Kidney epithelial cell (primary cell): ENCODE measurements around the gene NR5A1. TPM values are rescaled to one million over a fixed set of nuclear protein-coding genes. Genes with fewer than 3 reads are reported as not detected.

ENCODE experiments used
- DNase-seq: peaks from one replicate; pipeline ENCODE4 v3.0.0-alpha.2; 2010; ENCODE audit warnings: low read depth
- H3K27me3 ChIP-seq: 2 replicates; pipeline ENCODE4 v1.6.0; 2011; ENCODE audit warnings: low read length; ENCODE audit not compliant: control insufficient read depth, insufficient read depth
- H3K36me3 ChIP-seq: 2 replicates; pipeline ENCODE4 v1.5.1; 2011; ENCODE audit warnings: low read length; ENCODE audit not compliant: control insufficient read depth, insufficient read depth
- H3K4me3 ChIP-seq: 2 replicates; pipeline ENCODE4 v1.5.1; 2011; ENCODE audit warnings: low read depth, mild to moderate bottlenecking, control low read depth, low read length
- total RNA-seq: library from RNA; depleted of rRNA; stranded (reverse); fragments of >200 nt; gene quantifications from 2 replicates; pipeline ENCODE4 v1.2.3, GENCODE V29; 2015
- TF ChIP-seq, protein P1 (sequence below): IDR thresholded peaks from 2 replicates; pipeline ENCODE4 v1.5.1; 2011; ENCODE audit warnings: mild to moderate bottlenecking, moderate library complexity, low read length, control low read depth, inconsistent platforms; ENCODE audit not compliant: insufficient read depth, poor library complexity, severe bottlenecking

NR5A1 gene
- total RNA-seq, 1 donor from 2014 or later: not detected

DNA sequence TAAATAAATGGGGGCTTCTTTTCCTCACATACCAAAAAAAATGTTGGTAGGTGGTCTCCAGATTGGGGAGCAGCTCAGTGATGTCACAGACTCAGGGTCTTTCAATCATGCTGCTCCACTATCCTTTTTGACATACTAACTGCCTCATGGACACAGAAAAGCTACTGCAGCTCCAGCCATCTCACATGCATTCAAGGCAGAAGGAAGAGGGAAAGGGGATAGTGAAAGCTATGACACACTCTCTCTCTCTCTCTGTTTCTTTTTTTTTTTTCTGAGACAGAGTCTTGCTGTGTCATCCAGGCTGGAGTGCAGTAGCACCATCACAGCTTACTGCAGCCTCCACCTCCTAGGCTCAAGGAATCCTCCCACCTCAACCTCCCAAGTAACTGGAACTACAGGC is 64.8 kb downstream of the NR5A1 start:
- no peaks in the 10 kb centered on the region for H3K36me3 ChIP-seq
- no peak for DNase-seq
- peaks cover 6% of the 10 kb centered on the region for H3K27me3 ChIP-seq
- TF ChIP-seq, protein P1, sequence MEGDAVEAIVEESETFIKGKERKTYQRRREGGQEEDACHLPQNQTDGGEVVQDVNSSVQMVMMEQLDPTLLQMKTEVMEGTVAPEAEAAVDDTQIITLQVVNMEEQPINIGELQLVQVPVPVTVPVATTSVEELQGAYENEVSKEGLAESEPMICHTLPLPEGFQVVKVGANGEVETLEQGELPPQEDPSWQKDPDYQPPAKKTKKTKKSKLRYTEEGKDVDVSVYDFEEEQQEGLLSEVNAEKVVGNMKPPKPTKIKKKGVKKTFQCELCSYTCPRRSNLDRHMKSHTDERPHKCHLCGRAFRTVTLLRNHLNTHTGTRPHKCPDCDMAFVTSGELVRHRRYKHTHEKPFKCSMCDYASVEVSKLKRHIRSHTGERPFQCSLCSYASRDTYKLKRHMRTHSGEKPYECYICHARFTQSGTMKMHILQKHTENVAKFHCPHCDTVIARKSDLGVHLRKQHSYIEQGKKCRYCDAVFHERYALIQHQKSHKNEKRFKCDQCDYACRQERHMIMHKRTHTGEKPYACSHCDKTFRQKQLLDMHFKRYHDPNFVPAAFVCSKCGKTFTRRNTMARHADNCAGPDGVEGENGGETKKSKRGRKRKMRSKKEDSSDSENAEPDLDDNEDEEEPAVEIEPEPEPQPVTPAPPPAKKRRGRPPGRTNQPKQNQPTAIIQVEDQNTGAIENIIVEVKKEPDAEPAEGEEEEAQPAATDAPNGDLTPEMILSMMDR: no peak
- no peak overlapping the region for H3K4me3 ChIP-seq

DNA sequence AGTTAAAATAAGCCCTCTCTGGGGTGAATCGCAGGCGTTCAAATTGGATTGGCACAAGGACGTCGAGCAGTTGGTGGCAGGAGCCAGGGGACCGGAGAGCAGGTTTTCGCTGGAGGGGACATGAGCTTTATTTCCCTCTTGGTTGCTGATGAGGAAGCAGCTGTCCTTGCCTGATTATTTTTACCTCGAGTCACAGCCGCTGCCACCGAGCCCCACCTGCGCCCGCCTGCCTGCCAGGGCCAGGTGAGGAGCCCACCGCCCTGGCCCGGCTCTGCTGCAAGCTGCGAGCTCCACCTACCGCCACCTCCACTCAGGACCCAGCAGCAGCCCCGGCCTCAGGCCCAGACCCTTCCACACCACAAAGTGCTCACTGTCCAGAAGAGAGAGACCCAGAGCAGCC is 65.9 kb downstream of the NR5A1 start:
- TF ChIP-seq, protein P1: no peak
- DNase-seq: no peak
- peaks cover 6% of the 10 kb centered on the region for H3K27me3 ChIP-seq
- no peak overlapping the region for H3K4me3 ChIP-seq
- no peaks in the 10 kb centered on the region for H3K36me3 ChIP-seq

DNA sequence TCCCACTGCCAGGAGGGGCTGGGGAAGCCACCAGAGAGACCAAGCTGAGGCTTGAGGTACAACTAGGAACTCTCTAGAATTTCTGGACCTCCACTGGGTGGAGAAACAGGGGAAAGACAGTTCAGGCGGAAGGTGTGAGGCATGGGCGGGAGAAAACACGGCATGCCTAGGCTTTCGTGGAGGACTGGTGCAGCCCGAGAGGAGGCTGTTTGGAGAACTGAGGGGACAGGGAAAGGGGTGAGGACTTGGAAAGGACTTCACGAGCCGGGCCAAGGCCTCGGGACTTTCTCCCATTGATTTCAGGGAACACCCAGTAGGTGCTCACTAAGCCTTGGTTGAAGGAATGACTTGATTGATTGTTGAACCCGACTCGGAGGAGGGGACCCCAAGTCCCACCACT is 66.4 kb downstream of the NR5A1 start:
- Histone ChIP-seq H3K36me3 (no peaks in the 10 kb centered on the region), H3K27me3 (peaks cover 6% of the 10 kb centered on the region), H3K4me3 (no peak overlapping the region)
- DNase-seq: no peak
- TF ChIP-seq, protein P1: no peak

DNA sequence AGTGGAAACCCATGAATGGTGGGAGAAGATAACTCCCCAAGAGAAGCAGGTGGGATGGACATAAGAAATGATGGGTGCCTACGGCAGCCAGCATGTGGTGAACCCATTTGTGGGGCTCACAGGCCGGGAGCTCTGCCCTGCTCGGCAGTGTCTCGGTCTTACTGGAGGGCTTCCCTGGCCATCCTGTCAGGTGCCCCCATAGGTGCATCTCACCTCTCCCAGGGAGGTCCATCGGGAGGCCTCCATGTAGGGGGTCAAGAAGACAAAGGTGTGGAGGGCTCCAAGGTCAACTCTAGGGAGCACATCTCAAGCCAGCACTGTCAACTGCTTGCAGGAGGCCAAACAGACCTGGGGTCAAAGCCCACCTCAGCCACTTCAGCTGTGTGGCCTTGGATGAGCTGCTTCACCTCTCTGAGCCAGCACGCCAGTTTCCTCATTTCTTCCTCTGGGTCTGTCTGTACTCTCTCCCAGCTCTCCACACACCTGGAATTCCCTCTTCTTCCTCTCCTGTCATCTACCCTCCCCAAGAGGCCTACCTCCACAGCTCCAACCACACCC is 67.4 kb downstream of the NR5A1 start:
- H3K27me3 ChIP-seq: peaks cover 6% of the 10 kb centered on the region
- no peak overlapping the region for H3K4me3 ChIP-seq
- DNase-seq: no peak
- H3K36me3 ChIP-seq: no peaks in the 10 kb centered on the region
- TF ChIP-seq, protein P1: no peak

DNA sequence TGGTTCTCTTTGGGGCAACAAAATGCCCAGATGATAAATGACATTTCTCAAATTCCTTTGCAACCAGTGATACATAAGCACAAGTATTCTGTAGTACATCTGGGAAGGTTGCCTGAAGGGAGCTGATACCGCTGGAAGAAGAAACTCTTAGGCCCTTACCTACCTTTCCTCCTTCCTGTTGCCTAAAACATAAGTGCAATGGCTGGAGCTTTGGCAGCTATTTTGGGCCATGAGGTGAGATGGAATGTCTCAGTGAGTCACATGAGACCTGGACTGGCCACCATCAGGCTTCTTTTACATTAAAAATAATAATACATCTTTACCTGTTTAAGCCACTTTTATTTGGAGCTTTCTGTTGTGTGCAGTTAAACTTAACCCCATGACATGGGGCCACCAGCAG is 68.1 kb downstream of the NR5A1 start:
- no peak overlapping the region for H3K4me3 ChIP-seq
- H3K27me3 ChIP-seq: peaks cover 6% of the 10 kb centered on the region
- TF ChIP-seq, protein P1: no peak
- DNase-seq: no peak
- H3K36me3 ChIP-seq: no peaks in the 10 kb centered on the region

DNA sequence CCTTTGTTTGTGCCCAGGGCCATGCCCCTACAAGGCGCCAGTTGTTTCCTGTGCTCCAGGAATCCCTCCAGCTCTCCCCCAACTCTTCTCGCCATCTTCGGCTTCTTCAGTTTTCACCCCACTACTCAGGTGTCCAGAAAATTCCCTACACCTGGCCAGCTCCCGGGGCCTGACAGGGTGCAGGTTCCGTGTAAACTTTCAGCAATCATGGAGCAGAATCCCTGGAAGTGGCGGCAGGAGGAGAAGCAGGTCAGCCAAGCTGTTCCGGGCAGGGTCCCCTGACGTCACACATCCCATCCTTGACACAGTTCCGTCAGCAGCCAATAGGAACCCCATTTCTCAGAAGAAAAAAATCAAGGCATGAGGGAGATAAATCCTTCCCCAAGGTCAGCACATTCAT is 69.1 kb downstream of the NR5A1 start:
- peaks cover 6% of the 10 kb centered on the region for H3K27me3 ChIP-seq
- H3K4me3 ChIP-seq: no peak overlapping the region
- no peaks in the 10 kb centered on the region for H3K36me3 ChIP-seq
- no peak for DNase-seq
- TF ChIP-seq, protein P1: no peak
